CD8-positive, alpha-beta memory T cell (primary cell): ENCODE results near the gene CASTOR1. TPM values are rescaled to one million over a fixed set of nuclear protein-coding genes. Genes with fewer than 3 reads are reported as not detected.

Source experiments
- CTCF ChIA-PET: fragments of 350-600 bp; sonication (Branson Sonifier 250); formaldehyde crosslinking; loops from one replicate; lab custom pipeline; 2021; ENCODE audit warnings: antibody characterized with exemption; lab: Charles Lee
- POLR2A ChIA-PET: fragments of 350-600 bp; sonication (Branson Sonifier 250); formaldehyde crosslinking; loops from one replicate; lab custom pipeline; 2021; ENCODE audit warnings: antibody characterized with exemption; lab: Charles Lee
- DNase-seq, 5 donors: peaks; one replicate each; pipeline versions ENCODE4 v3.0.0 to v3.0.0-alpha.2; 2020 to 2022; ENCODE audit warnings: mixed read lengths in 1 of 5
- H3K27ac ChIP-seq: one replicate; pipeline ENCODE4 v1.7.0; 2013; ENCODE audit warnings: low read depth, mild to moderate bottlenecking, low read length, moderate library complexity
- H3K27me3 ChIP-seq: 2 replicates; pipeline ENCODE4 v1.7.0; 2013; ENCODE audit warnings: low read length, mild to moderate bottlenecking; ENCODE audit not compliant: insufficient read depth, poor library complexity, severe bottlenecking
- H3K36me3 ChIP-seq: 2 replicates; pipeline ENCODE4 v1.7.0; 2013; ENCODE audit warnings: mild to moderate bottlenecking, low read length, moderate library complexity; ENCODE audit not compliant: insufficient read depth
- H3K4me1 ChIP-seq: 2 replicates; pipeline ENCODE4 v1.7.0; 2013; ENCODE audit warnings: mild to moderate bottlenecking, low read length, moderate library complexity; ENCODE audit not compliant: insufficient read depth
- H3K4me3 ChIP-seq: 2 replicates; pipeline ENCODE4 v1.7.0; 2013; ENCODE audit warnings: mild to moderate bottlenecking, low read length
- H3K9me3 ChIP-seq: 2 replicates; pipeline ENCODE4 v1.7.0; 2013; ENCODE audit warnings: mild to moderate bottlenecking, low read length
- H3K27ac Mint-ChIP-seq, 8 donors: one replicate each; pipeline ENCODE4 v1.8.0; 2020 to 2021; ENCODE audit warnings: mixed read lengths in 8 of 8, mild to moderate bottlenecking in 6 of 8, inconsistent platforms in 3 of 8, moderate library complexity in 3 of 8
- H3K27me3 Mint-ChIP-seq, 2 donors: one replicate each; pipeline ENCODE4 v1.8.0; 2020 to 2021; ENCODE audit warnings: mixed read lengths in 2 of 2, mild to moderate bottlenecking in 1 of 2, moderate library complexity in 1 of 2
- H3K36me3 Mint-ChIP-seq, 3 donors: one replicate each; pipeline ENCODE4 v1.8.0; 2020 to 2021; ENCODE audit warnings: mixed read lengths in 3 of 3, inconsistent platforms in 1 of 3, mild to moderate bottlenecking in 1 of 3
- H3K4me1 Mint-ChIP-seq, 3 donors: one replicate each; pipeline ENCODE4 v1.8.0; 2020 to 2021; ENCODE audit warnings: mixed read lengths in 3 of 3, inconsistent platforms in 1 of 3, mild to moderate bottlenecking in 1 of 3
- H3K4me3 Mint-ChIP-seq, 7 donors: one replicate each; pipeline ENCODE4 v1.8.0; 2020 to 2021; ENCODE audit warnings: mixed read lengths in 7 of 7, mild to moderate bottlenecking in 6 of 7, moderate library complexity in 4 of 7, inconsistent platforms in 2 of 7
- H3K9me3 Mint-ChIP-seq, 5 donors: one replicate each; pipeline ENCODE4 v1.8.0; 2020 to 2022; ENCODE audit warnings: mixed read lengths in 5 of 5, mild to moderate bottlenecking in 3 of 5, moderate library complexity in 2 of 5, inconsistent platforms in 1 of 5
- polyA plus RNA-seq: library from polyadenylated mRNA; unstranded; fragments of 300-500 nt; fragmentation: Illumina TruSeq; gene quantifications from one replicate; pipeline ENCODE4 v1.2.3, GENCODE V29; 2021
- total RNA-seq, 2 experiments: library from RNA; stranded (reverse); gene quantifications; one replicate each; pipeline ENCODE4 v1.2.3, GENCODE V29; 2021

The CASTOR1 gene
- total and polyA plus RNA-seq, 3 experiments from 2014 or later: 4.0 to 17.8 (median 5.3) TPM

DNA sequence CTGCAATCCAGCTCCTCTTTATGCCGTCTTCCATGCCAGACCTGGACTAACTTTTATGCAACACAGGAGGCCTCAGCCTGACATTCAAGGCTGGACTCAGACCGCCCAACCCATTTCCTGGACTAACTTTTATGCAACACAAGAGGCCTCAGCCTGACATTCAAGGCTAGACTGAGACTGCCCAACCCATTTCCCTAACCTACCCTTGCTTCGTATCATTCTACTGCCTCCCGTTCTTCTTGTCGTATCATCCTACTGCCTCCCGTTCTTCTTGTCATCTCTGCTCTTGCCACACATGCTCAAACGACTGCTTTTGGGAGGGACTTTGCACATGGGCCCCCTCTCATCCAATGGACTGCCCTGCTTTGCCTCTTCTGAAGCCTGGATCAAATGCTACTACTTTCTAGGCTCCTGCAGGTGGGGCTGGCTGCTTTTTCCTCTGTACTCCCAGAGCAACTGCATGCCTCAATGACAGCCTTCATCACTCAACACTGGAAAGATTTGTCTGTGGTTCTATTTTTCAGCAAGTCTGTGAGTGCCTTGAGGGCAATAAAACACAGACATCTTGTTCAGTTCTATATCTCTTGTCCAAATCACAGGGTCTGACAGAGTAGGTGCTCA, 29.6 kb upstream of the CASTOR1 start:
- ChIA-PET CTCF (interaction anchor here (0.9 to 2.2 kb wide), 5 partner anchors 12 to 69 kb away, joined by 3 to 6 read pairs (median 3); no protein-coding TSS in a partner anchor), POLR2A (interaction anchor here (0.5 to 1.0 kb wide), 2 partner anchors 9 to 82 kb away, joined by 3 read pairs; no protein-coding TSS in a partner anchor)
- Mint-ChIP-seq H3K4me3 (peak overlapping the region in 4 of 7 donors; percentile 18 to 42 (median 41)), H3K9me3 (no peaks in the 10 kb centered on the region), H3K27me3 (no peaks in the 10 kb centered on the region), H3K4me1 (peaks cover 88 to 95% (median 95%) of the 10 kb centered on the region in 3 donors), H3K27ac (peak overlapping the region; percentile 25 to 92 (median 76)), H3K36me3 (peaks cover 0 to 51% (median 10%) of the 10 kb centered on the region in 3 donors)
- Histone ChIP-seq H3K36me3 (peaks cover 13% of the 10 kb centered on the region), H3K9me3 (no peaks in the 10 kb centered on the region), H3K4me1 (peaks cover 100% of the 10 kb centered on the region), H3K27ac (no peak overlapping the region), H3K4me3 (no peak overlapping the region), H3K27me3 (no peaks in the 10 kb centered on the region)
- no peak for DNase-seq

DNA sequence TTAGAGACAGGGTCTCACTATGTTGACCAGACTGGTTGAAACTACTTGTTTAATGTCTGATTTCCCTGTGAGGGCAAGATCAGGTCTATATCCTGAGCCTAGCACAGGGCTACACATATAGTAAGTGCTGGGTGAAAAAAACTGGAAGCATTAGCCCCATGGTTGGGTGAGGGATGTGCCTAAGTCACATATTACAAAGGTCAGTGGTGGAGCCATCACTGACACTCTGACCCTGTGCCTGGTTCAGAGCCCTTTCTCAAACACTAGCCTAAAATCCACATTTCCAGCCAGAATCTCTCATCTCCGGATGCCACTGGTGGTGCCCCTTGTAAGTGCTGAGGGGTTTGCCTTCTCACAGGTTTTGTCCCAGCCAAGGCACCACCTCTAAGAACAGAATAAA, 28.5 kb upstream of the CASTOR1 start:
- no peak overlapping the region for H3K4me3 ChIP-seq
- Mint-ChIP-seq H3K9me3 (no peaks in the 10 kb centered on the region), H3K4me1 (peaks cover 89 to 95% (median 94%) of the 10 kb centered on the region in 3 donors), H3K36me3 (peaks cover 0 to 44% (median 11%) of the 10 kb centered on the region in 3 donors), H3K4me3 (peak overlapping the region in 3 of 7 donors; percentile 44 to 49 (median 48)), H3K27me3 (no peaks in the 10 kb centered on the region), H3K27ac (peak overlapping the region in 7 of 8 donors; percentile 42 to 80 (median 74))
- H3K27ac ChIP-seq: no peak overlapping the region
- peaks cover 13% of the 10 kb centered on the region for H3K36me3 ChIP-seq
- ChIA-PET CTCF (interaction anchor here (1.4 to 4.7 kb wide), 2 partner anchors 9 to 29 kb away, joined by 6 to 26 read pairs; partner anchors contain the start of genes CASTOR1 and TBC1D10A), POLR2A (no interaction called here)
- no peaks in the 10 kb centered on the region for H3K9me3 ChIP-seq
- no peaks in the 10 kb centered on the region for H3K27me3 ChIP-seq
- peaks cover 100% of the 10 kb centered on the region for H3K4me1 ChIP-seq
- no peak for DNase-seq

DNA sequence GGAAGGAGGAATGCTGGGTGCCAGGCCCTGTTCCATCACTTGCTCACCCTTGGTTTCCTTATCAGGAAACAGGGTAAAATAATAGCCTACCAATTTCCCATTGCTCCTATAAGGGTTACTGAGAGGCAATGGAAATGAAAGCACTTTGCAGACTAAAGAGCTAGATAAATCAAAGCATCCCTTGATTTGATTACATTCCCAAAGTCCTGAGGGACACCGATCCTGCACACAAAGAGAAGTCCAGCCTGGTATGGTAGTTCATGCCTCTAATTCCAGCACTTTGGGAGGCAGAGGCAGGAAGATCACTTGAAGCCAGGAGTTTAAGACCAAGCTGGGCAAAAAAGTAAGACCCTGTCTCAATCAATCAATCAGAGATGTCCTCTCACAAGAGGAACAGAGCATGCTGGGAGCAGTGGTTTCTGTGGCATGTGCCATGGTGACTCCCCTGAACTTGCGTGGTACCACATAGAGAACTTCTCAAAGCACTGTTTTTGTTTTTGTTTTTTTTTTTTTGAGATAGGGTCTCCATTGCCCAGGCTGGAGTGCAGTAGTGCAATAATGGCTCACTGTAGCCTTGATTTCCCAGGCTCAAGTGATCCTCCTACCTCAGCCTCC, 26.8 kb upstream of the CASTOR1 start:
- Histone ChIP-seq H3K4me3 (peak overlapping the region; percentile 6), H3K27ac (no peak overlapping the region), H3K9me3 (no peaks in the 10 kb centered on the region), H3K4me1 (peaks cover 100% of the 10 kb centered on the region), H3K36me3 (peaks cover 13% of the 10 kb centered on the region), H3K27me3 (no peaks in the 10 kb centered on the region)
- CTCF ChIA-PET: interaction anchor here (1.8 to 4.7 kb wide), 2 partner anchors 28 to 71 kb away, joined by 3 to 26 read pairs; partner anchors contain the start of gene CASTOR1
- peaks cover 0 to 39% (median 14%) of the 10 kb centered on the region in 3 donors for H3K36me3 Mint-ChIP-seq
- DNase-seq: no peak
- POLR2A ChIA-PET: no interaction called here
- H3K4me3 Mint-ChIP-seq: peak overlapping the region in 6 of 7 donors; percentile 36 to 71 (median 48)
- H3K27me3 Mint-ChIP-seq: peaks cover 0 to 1% of the 10 kb centered on the region in 2 donors
- H3K9me3 Mint-ChIP-seq: no peaks in the 10 kb centered on the region
- H3K4me1 Mint-ChIP-seq: peaks cover 95 to 100% (median 98%) of the 10 kb centered on the region in 3 donors
- peak overlapping the region; percentile 67 to 92 (median 86) for H3K27ac Mint-ChIP-seq

DNA sequence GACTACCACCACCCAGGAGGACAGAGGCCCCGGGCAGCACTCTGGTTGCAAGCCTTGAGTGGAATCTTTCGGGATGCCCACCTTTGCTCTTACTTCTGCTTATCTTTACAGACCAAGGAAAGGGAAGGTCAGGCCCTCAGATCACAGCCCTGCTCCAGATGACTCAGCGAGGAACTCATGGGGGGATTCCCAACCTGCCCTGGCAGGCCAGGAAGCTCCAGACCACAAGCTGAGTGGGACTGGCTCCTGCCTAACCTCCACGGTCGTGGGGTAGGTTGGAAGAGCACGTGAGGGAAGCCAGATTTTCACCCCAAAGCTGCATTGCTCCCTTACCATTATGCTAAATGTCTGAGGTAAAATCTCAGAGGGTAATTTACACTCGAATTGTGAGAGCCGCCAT, 25.6 kb upstream of the CASTOR1 start:
- Histone ChIP-seq H3K4me1 (peaks cover 100% of the 10 kb centered on the region), H3K9me3 (no peaks in the 10 kb centered on the region), H3K27ac (no peak overlapping the region), H3K4me3 (no peak overlapping the region), H3K36me3 (peaks cover 7% of the 10 kb centered on the region), H3K27me3 (no peaks in the 10 kb centered on the region)
- no peaks in the 10 kb centered on the region for H3K9me3 Mint-ChIP-seq
- POLR2A ChIA-PET: interaction anchor here (1.0 to 2.6 kb wide), 3 partner anchors 10 to 12 kb away, joined by 3 to 10 read pairs (median 5); partner anchors contain the start of gene TBC1D10A
- peak in 4 of 5 donors; percentile 24 to 65 (median 44) for DNase-seq
- peaks cover 95 to 100% (median 98%) of the 10 kb centered on the region in 3 donors for H3K4me1 Mint-ChIP-seq
- H3K4me3 Mint-ChIP-seq: peak overlapping the region in 4 of 7 donors; percentile 8 to 65 (median 25)
- H3K36me3 Mint-ChIP-seq: peaks cover 0 to 31% (median 14%) of the 10 kb centered on the region in 3 donors
- H3K27me3 Mint-ChIP-seq: peaks cover 0 to 1% of the 10 kb centered on the region in 2 donors
- peak overlapping the region; percentile 26 to 96 (median 88) for H3K27ac Mint-ChIP-seq
- CTCF ChIA-PET: interaction anchor here (1.2 to 4.7 kb wide), 3 partner anchors 12 to 207 kb away, joined by 3 to 26 read pairs (median 3); partner anchors contain the start of gene CASTOR1

DNA sequence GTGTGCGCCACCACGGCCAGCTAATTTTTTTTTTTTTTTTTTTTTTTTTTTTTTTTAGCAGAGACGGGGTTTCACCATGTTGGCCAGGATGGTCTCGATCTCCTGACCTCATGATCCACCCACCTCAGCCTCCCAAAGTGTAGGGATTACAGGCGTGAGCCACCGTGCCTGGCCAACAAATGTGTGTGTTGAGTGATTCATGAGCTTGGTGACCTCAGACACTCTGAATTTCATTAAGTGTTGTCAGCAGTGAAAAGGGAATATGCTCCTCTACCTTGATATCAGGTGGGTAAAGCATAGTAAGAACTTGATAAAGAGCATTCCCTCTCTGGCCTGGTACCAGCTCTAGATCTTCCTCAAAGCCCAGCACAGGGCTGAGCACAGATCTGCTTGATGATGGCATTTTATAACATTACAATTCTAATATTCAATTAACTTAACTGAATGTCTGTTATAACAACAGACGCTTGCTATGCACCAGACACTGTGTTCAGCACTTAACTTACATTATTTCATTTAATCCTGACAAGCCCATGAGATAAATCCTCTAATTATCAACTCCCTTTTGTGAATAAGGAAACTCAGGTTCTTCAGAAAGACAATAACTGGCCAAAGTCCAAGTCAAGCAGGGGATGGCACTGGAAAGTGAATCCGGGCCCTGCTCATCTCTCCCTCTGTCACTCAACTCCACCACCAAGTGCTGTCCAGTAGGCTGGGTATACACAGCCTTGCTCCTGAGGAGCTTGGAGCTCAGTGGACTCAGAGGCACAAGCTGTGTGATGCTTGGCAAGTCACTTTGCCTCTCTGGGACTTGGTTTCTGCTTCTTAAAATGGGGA, 24.4 kb upstream of the CASTOR1 start:
- Mint-ChIP-seq H3K27ac (peak overlapping the region; percentile 26 to 96 (median 88)), H3K36me3 (peaks cover 0 to 20% (median 10%) of the 10 kb centered on the region in 3 donors), H3K4me1 (peaks cover 95 to 100% (median 98%) of the 10 kb centered on the region in 3 donors), H3K4me3 (peak overlapping the region in 5 of 7 donors; percentile 9 to 68 (median 24)), H3K9me3 (no peaks in the 10 kb centered on the region), H3K27me3 (peaks cover 0 to 1% of the 10 kb centered on the region in 2 donors)
- no peaks in the 10 kb centered on the region for H3K9me3 ChIP-seq
- no peak for DNase-seq
- no peak overlapping the region for H3K27ac ChIP-seq
- CTCF ChIA-PET: interaction anchor here (1.2 to 4.7 kb wide), 5 partner anchors 11 to 206 kb away, joined by 3 to 26 read pairs (median 3); partner anchors contain the start of genes CASTOR1 and TBC1D10A
- H3K4me3 ChIP-seq: no peak overlapping the region
- H3K4me1 ChIP-seq: peaks cover 100% of the 10 kb centered on the region
- H3K36me3 ChIP-seq: no peaks in the 10 kb centered on the region
- POLR2A ChIA-PET: interaction anchor here (0.6 to 2.6 kb wide), 7 partner anchors 9 to 288 kb away, joined by 3 to 13 read pairs (median 6); partner anchors contain the start of genes CASTOR1 and TBC1D10A
- H3K27me3 ChIP-seq: no peaks in the 10 kb centered on the region

DNA sequence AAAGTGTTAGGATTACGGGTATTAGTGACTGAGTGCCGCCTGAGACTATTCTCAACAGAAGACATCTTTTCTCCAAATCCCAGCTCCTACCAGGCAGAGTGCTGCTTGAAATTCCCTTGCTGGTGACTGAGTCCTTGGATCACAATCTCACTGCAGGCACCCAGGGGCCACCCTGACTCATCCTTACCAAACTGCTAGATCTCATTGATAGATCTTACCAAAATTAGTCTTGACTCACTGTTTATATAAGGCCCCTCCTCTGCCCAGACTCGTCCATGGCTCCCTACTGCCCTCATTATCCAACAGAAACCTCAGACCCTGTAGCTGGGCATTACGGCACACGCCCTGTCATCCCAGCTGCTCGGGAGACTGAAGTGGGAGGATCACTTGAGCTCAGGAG, 22.7 kb upstream of the CASTOR1 start:
- Mint-ChIP-seq H3K4me1 (peaks cover 96 to 100% (median 98%) of the 10 kb centered on the region in 3 donors), H3K27me3 (peaks cover 0 to 1% of the 10 kb centered on the region in 2 donors), H3K36me3 (peaks cover 0 to 8% (median 8%) of the 10 kb centered on the region in 3 donors), H3K9me3 (no peaks in the 10 kb centered on the region), H3K4me3 (peak overlapping the region in 6 of 7 donors; percentile 3 to 65 (median 34)), H3K27ac (peak overlapping the region; percentile 80 to 96 (median 92))
- Histone ChIP-seq H3K36me3 (no peaks in the 10 kb centered on the region), H3K27me3 (no peaks in the 10 kb centered on the region), H3K4me1 (peaks cover 100% of the 10 kb centered on the region), H3K4me3 (peak overlapping the region; percentile 27), H3K27ac (peak overlapping the region; percentile 13), H3K9me3 (no peaks in the 10 kb centered on the region)
- DNase-seq: no peak
- CTCF ChIA-PET: interaction anchor here (1.3 kb wide), 1 partner anchor 23 kb away, joined by 4 read pairs; the partner anchor contains the start of gene CASTOR1
- POLR2A ChIA-PET: interaction anchor here (1.1 to 2.0 kb wide), 2 partner anchors 15 to 44 kb away, joined by 3 to 13 read pairs; partner anchors contain the start of genes CCDC157, SF3A1 and TBC1D10A
